HEK293 (cell line): Measurements from ENCODE around the gene HMCN1.

Experiments used
- CTCF ChIA-PET: fragments of 350-600 bp; formaldehyde crosslinking; extraction: SDS; loops from one replicate; lab custom pipeline; 2021; ENCODE audit warnings: antibody characterized with exemption; lab: Yijun Ruan, JAX
- POLR2A ChIA-PET: fragments of 300-600 bp; formaldehyde crosslinking; extraction: SDS; loops from one replicate; lab custom pipeline; 2020; ENCODE audit warnings: antibody characterized with exemption, inconsistent platforms; lab: Yijun Ruan, JAX
- H3K27ac ChIP-seq: fragments of 200-500 bp; sonication (Bioruptor generic); 2 replicates; pipeline ENCODE4 v1.5.1; 2014; ENCODE audit warnings: low read depth, low read length, control low read depth, inconsistent platforms; ENCODE audit errors: extremely low read depth
- H3K36me3 ChIP-seq, 2 experiments: fragments of 200-500 bp in 1 of 2; sonication (Bioruptor generic) in 1 of 2; 1 replicate in 1 of 2; 2 replicates in 1 of 2; pipeline ENCODE4 v1.5.1; 2014 to 2017; ENCODE audit warnings: inconsistent platforms in 2 of 2, low read length in 2 of 2; ENCODE audit not compliant: control insufficient read depth in 2 of 2, insufficient read depth in 1 of 2
- H3K4me1 ChIP-seq: fragments of 200-500 bp; sonication (Bioruptor generic); 2 replicates; pipeline ENCODE4 v1.5.1; 2014; ENCODE audit warnings: mild to moderate bottlenecking, low read length, inconsistent platforms; ENCODE audit not compliant: control insufficient read depth, insufficient read depth
- H3K4me3 ChIP-seq: 2 replicates; pipeline ENCODE4 v1.5.1; 2011; ENCODE audit warnings: low read depth, mild to moderate bottlenecking, control low read depth, low read length, moderate library complexity
- H3K9me3 ChIP-seq: fragments of 200-500 bp; sonication (Bioruptor generic); 2 replicates; pipeline ENCODE4 v1.5.1; 2014; ENCODE audit warnings: low read depth, low read length, inconsistent platforms; ENCODE audit not compliant: control insufficient read depth, insufficient read depth
- KLF9 ChIP-seq: fragments of 450-650 bp; formaldehyde crosslinking; IDR thresholded peaks from 2 replicates; pipeline ENCODE4 v1.5.1; 2016; ENCODE audit warnings: missing biosample characterization, missing genetic modification characterization, low read depth
- SETDB1 ChIP-seq: IDR thresholded peaks from one replicate; pipeline ENCODE4 v1.6.1; 2017; ENCODE audit warnings: mild to moderate bottlenecking, low read length, moderate library complexity, mixed read lengths; ENCODE audit not compliant: insufficient read length
- YY2 ChIP-seq: fragments of 450-650 bp; formaldehyde crosslinking; IDR thresholded peaks from 2 replicates; pipeline ENCODE4 v1.5.1; 2016; ENCODE audit warnings: missing biosample characterization, missing genetic modification characterization
- ZBTB17 ChIP-seq: fragments of 450-650 bp; formaldehyde crosslinking; IDR thresholded peaks from 2 replicates; pipeline ENCODE4 v1.5.1; 2016; ENCODE audit warnings: missing biosample characterization, missing genetic modification characterization
- ZBTB48 ChIP-seq: fragments of 450-650 bp; formaldehyde crosslinking; IDR thresholded peaks from 2 replicates; pipeline ENCODE4 v1.5.1; 2016; ENCODE audit warnings: missing biosample characterization, missing genetic modification characterization
- ZBTB49 ChIP-seq: fragments of 450-650 bp; formaldehyde crosslinking; IDR thresholded peaks from 2 replicates; pipeline ENCODE4 v1.5.1; 2016; ENCODE audit warnings: missing biosample characterization, missing genetic modification characterization, low read depth
- ZNF114 ChIP-seq: fragments of 450-650 bp; formaldehyde crosslinking; IDR thresholded peaks from 2 replicates; pipeline ENCODE4 v1.5.0; 2017; ENCODE audit warnings: missing biosample characterization, missing genetic modification characterization
- ZNF121 ChIP-seq: fragments of 450-650 bp; formaldehyde crosslinking; IDR thresholded peaks from 2 replicates; pipeline ENCODE4 v1.5.1; 2016; ENCODE audit warnings: missing biosample characterization, missing genetic modification characterization
- ZNF211 ChIP-seq: fragments of 450-650 bp; formaldehyde crosslinking; IDR thresholded peaks from 2 replicates; pipeline ENCODE4 v1.5.1; 2016; ENCODE audit warnings: low read depth, missing biosample characterization, missing genetic modification characterization
- ZNF221 ChIP-seq: fragments of 450-650 bp; formaldehyde crosslinking; IDR thresholded peaks from 2 replicates; pipeline ENCODE4 v1.5.1; 2017; ENCODE audit warnings: missing biosample characterization, missing genetic modification characterization, borderline replicate concordance
- ZNF239 ChIP-seq: fragments of 450-650 bp; formaldehyde crosslinking; IDR thresholded peaks from 2 replicates; pipeline ENCODE4 v1.5.1; 2016; ENCODE audit warnings: missing biosample characterization, missing genetic modification characterization
- ZNF335 ChIP-seq: fragments of 450-650 bp; formaldehyde crosslinking; conservative IDR thresholded peaks from 2 replicates; pipeline ENCODE4 v1.5.1; 2016; ENCODE audit warnings: missing biosample characterization, missing genetic modification characterization
- ZNF391 ChIP-seq: fragments of 450-650 bp; formaldehyde crosslinking; IDR thresholded peaks from 2 replicates; pipeline ENCODE4 v1.5.1; 2016; ENCODE audit warnings: low read depth, missing biosample characterization, missing genetic modification characterization, borderline replicate concordance
- ZNF416 ChIP-seq: fragments of 450-650 bp; formaldehyde crosslinking; IDR thresholded peaks from 2 replicates; pipeline ENCODE4 v1.5.1; 2016; ENCODE audit warnings: missing biosample characterization, missing genetic modification characterization
- ZNF488 ChIP-seq: fragments of 450-650 bp; formaldehyde crosslinking; IDR thresholded peaks from 2 replicates; pipeline ENCODE4 v1.5.1; 2016; ENCODE audit warnings: missing biosample characterization, missing genetic modification characterization
- ZNF548 ChIP-seq: fragments of 450-650 bp; formaldehyde crosslinking; IDR thresholded peaks from 2 replicates; pipeline ENCODE4 v1.5.1; 2016; ENCODE audit warnings: missing biosample characterization, missing genetic modification characterization
- ZNF571 ChIP-seq: fragments of 450-650 bp; formaldehyde crosslinking; IDR thresholded peaks from 2 replicates; pipeline ENCODE4 v1.5.0; 2017; ENCODE audit warnings: missing biosample characterization, missing genetic modification characterization
- ZNF600 ChIP-seq: fragments of 450-650 bp; formaldehyde crosslinking; IDR thresholded peaks from 2 replicates; pipeline ENCODE4 v1.5.1; 2016; ENCODE audit warnings: missing biosample characterization, missing genetic modification characterization
- ZNF664 ChIP-seq: fragments of 450-650 bp; formaldehyde crosslinking; IDR thresholded peaks from 2 replicates; pipeline ENCODE4 v1.5.1; 2016; ENCODE audit warnings: missing biosample characterization, missing genetic modification characterization
- ZNF670 ChIP-seq: fragments of 450-650 bp; formaldehyde crosslinking; IDR thresholded peaks from 2 replicates; pipeline ENCODE4 v1.5.1; 2016; ENCODE audit warnings: missing biosample characterization, missing genetic modification characterization, low read depth
- ZNF791 ChIP-seq: fragments of 450-650 bp; formaldehyde crosslinking; IDR thresholded peaks from 2 replicates; pipeline ENCODE4 v1.5.1; 2016; ENCODE audit warnings: missing biosample characterization, missing genetic modification characterization
- TF ChIP-seq, protein P1 (sequence below): fragments of 450-650 bp; formaldehyde crosslinking; IDR thresholded peaks from 2 replicates; pipeline ENCODE4 v1.5.1; 2016; ENCODE audit warnings: missing biosample characterization, missing genetic modification characterization
- TF ChIP-seq, protein P2 (sequence below): fragments of 450-650 bp; formaldehyde crosslinking; IDR thresholded peaks from 2 replicates; pipeline ENCODE4 v1.5.1; 2016; ENCODE audit warnings: missing biosample characterization, missing genetic modification characterization
- TF ChIP-seq, protein P3 (sequence below): fragments of 450-650 bp; formaldehyde crosslinking; IDR thresholded peaks from 2 replicates; pipeline ENCODE4 v1.5.1; 2016; ENCODE audit warnings: missing biosample characterization, missing genetic modification characterization

The HMCN1 gene

DNA sequence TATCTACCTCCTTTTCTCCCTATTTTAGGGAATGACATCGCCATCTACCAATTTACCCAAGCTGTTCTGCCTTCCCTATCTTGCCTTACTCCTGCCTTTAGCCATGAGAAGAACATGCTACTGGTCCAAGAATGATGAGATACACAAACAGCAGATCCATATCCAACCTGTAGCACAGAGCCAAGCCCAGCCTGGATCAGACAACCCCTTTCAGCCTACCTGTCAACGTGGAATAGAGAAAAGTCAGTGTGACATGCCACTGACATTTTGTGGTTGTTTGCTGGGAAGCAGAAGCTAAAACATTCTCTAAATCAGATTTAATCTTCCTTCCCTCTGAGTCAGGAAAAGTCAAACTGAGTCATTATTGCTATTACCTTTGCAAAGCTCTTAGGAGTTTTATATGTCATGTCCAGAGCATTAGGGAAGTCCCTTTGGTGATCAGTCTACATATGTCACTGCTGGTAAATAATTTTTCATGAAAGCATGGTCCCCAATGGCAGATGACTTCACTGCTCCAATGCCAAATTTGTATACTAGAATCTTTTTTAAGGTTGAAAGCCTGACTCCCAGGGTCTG lies 497.8 kb downstream of the HMCN1 start:
- no peaks in the 10 kb centered on the region for H3K36me3 ChIP-seq
- no peak for TF ChIP-seq ZNF239 (tag by site-specific recombination)
- no peak for TF ChIP-seq ZNF121
- no peak for TF ChIP-seq ZBTB48 (tag by site-specific recombination)
- TF ChIP-seq ZNF114 (tag by site-specific recombination): no peak
- TF ChIP-seq ZNF335 (tag by site-specific recombination): no peak
- TF ChIP-seq ZNF571 (tag by site-specific recombination): no peak
- TF ChIP-seq YY2 (tag by site-specific recombination): no peak
- TF ChIP-seq, all 188 proteins: peak for 0
- ChIA-PET CTCF (interaction anchor here (0.6 kb wide), 2 partner anchors 500 to 512 kb away, joined by 3 read pairs; no protein-coding TSS in a partner anchor), POLR2A (no interaction called here)
- Histone ChIP-seq H3K9me3 (no peaks in the 10 kb centered on the region), H3K27ac (no peak overlapping the region), H3K4me1 (no peaks in the 10 kb centered on the region), H3K4me3 (no peak overlapping the region)

DNA sequence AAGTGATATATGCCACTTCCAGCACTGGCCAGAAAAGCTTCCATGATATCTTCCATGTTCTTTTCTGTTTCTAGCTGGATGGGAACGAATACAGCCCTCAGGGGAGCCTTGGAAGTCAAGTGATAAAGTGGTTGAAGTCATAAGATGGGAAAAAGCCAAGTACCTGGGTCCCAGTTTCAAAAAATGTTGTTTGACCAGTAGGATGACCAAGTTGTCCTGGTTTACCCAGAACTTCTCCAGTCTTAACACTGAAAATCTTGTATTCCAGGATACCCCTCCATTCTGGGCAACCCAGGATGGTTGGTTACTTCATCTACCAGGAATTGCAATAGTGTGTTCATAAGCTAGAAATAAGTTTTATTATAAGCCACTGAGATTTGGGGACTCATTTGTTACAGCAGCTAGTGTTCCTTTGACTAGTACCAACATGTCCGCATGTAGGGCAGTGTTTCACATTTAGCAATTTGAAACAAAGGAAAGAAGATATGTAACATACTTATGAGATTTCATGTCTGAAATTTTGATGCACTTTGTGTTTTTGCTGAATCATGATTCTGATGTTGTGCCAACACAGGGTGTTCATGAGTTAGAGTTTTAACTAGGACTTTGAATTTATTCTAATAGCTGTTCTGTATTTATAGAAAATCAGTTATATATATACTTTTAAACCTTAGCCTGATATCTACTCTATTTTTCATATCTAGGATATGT lies 500.9 kb downstream of the HMCN1 start:
- ChIA-PET POLR2A (no interaction called here), CTCF (no interaction called here)

More for the DNA sequence above, 500.9 kb downstream of the HMCN1 start:
- Histone ChIP-seq H3K4me1 (no peaks in the 10 kb centered on the region), H3K9me3 (no peaks in the 10 kb centered on the region), H3K27ac (no peak overlapping the region), H3K36me3 (no peaks in the 10 kb centered on the region), H3K4me3 (no peak overlapping the region)
- TF ChIP-seq ZNF670 (tag by site-specific recombination) (no peak), ZNF791 (tag by site-specific recombination) (no peak), ZNF391 (tag by site-specific recombination) (no peak), ZNF114 (tag by site-specific recombination) (no peak), ZBTB17 (tag by site-specific recombination) (no peak), KLF9 (tag by site-specific recombination) (no peak), ZBTB49 (no peak), ZNF488 (tag by site-specific recombination) (no peak), ZNF600 (tag by site-specific recombination) (no peak), ZNF221 (tag by site-specific recombination) (no peak), SETDB1 (no peak), ZNF416 (no peak), ZNF548 (no peak), ZNF211 (no peak), ZNF664 (tag by site-specific recombination) (no peak)
- TF ChIP-seq, protein P1, sequence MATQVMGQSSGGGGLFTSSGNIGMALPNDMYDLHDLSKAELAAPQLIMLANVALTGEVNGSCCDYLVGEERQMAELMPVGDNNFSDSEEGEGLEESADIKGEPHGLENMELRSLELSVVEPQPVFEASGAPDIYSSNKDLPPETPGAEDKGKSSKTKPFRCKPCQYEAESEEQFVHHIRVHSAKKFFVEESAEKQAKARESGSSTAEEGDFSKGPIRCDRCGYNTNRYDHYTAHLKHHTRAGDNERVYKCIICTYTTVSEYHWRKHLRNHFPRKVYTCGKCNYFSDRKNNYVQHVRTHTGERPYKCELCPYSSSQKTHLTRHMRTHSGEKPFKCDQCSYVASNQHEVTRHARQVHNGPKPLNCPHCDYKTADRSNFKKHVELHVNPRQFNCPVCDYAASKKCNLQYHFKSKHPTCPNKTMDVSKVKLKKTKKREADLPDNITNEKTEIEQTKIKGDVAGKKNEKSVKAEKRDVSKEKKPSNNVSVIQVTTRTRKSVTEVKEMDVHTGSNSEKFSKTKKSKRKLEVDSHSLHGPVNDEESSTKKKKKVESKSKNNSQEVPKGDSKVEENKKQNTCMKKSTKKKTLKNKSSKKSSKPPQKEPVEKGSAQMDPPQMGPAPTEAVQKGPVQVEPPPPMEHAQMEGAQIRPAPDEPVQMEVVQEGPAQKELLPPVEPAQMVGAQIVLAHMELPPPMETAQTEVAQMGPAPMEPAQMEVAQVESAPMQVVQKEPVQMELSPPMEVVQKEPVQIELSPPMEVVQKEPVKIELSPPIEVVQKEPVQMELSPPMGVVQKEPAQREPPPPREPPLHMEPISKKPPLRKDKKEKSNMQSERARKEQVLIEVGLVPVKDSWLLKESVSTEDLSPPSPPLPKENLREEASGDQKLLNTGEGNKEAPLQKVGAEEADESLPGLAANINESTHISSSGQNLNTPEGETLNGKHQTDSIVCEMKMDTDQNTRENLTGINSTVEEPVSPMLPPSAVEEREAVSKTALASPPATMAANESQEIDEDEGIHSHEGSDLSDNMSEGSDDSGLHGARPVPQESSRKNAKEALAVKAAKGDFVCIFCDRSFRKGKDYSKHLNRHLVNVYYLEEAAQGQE (tag by site-specific recombination): no peak
- TF ChIP-seq, protein P2, sequence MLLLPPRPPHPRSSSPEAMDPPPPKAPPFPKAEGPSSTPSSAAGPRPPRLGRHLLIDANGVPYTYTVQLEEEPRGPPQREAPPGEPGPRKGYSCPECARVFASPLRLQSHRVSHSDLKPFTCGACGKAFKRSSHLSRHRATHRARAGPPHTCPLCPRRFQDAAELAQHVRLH (tag by site-specific recombination): no peak
- TF ChIP-seq, protein P3, sequence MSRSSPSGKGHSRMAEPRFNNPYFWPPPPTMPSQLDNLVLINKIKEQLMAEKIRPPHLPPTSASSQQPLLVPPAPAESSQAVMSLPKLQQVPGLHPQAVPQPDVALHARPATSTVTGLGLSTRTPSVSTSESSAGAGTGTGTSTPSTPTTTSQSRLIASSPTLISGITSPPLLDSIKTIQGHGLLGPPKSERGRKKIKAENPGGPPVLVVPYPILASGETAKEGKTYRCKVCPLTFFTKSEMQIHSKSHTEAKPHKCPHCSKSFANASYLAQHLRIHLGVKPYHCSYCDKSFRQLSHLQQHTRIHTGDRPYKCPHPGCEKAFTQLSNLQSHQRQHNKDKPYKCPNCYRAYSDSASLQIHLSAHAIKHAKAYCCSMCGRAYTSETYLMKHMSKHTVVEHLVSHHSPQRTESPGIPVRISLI (tag by site-specific recombination): no peak
